HCT116 (cell line): ENCODE measurements around the gene SERPINF2. TPM values are rescaled to one million over a fixed set of nuclear protein-coding genes. Genes with fewer than 3 reads are reported as not detected.
A peak's percentile ranks its signal among the peaks of the same experiment; 100 is the strongest.

ENCODE experiments used
- ATAC-seq: fragments of 200-7000 bp; cut with Tn5 transposase; 2 replicates; pipeline ENCODE4 v1.9.1; 2020; ENCODE audit warnings: mild to moderate bottlenecking, moderate library complexity
- BruUV-seq: library from RNA; stranded (reverse); fragments of 400-500 nt; replicated peaks from 2 replicates; lab custom pipeline; 2021; lab: Mats Ljungman, UMichigan
- CTCF ChIA-PET: fragments of 300-600 bp; sonication (Branson Sonifier 250); formaldehyde crosslinking; loops from one replicate; lab custom pipeline; 2021; ENCODE audit warnings: antibody characterized with exemption; lab: Charles Lee
- POLR2A ChIA-PET: fragments of 300-600, 350-600 bp; sonication (Branson Sonifier 250); formaldehyde crosslinking; loops from one replicate; lab custom pipeline; 2021; ENCODE audit warnings: antibody characterized with exemption; lab: Charles Lee
- RAD21 ChIA-PET, 2 experiments: fragments of 300-600 bp; sonication (Branson Sonifier 250); formaldehyde crosslinking; loops; one replicate each; lab custom pipeline; 2023; ENCODE audit warnings: low total read pairs in 2 of 2; ENCODE audit not compliant: uncharacterized antibody in 2 of 2, unreplicated experiment in 2 of 2, low non-redundant PET in 1 of 2; lab: Charles Lee
- DNase-seq: peaks from one replicate; pipeline ENCODE4 v3.0.0-alpha.2; 2010; ENCODE audit warnings: low read depth, low spot score
- H2AFZ ChIP-seq: fragments of 200-600 bp; shearing (Covaris generic), sonication (generic); 2 replicates; pipeline ENCODE4 v1.6.1; 2017; ENCODE audit warnings: low read depth, mixed run types, mixed read lengths, antibody characterized with exemption, low read length; ENCODE audit not compliant: poor library complexity, severe bottlenecking
- H3K27ac ChIP-seq: 2 replicates; pipeline ENCODE4 v1.5.1; 2012; ENCODE audit warnings: low read depth, low read length
- H3K27me3 ChIP-seq: fragments of 200-600 bp; sonication (generic); 2 replicates; pipeline ENCODE4 v1.6.1; 2016; ENCODE audit warnings: mixed run types, low read length, mixed read lengths; ENCODE audit not compliant: insufficient read depth
- H3K36me3 ChIP-seq, 2 experiments: fragments of 200-500 bp in 1 of 2; fragments of 200-600 bp in 1 of 2; sonication (Bioruptor generic) in 1 of 2; sonication (generic) in 1 of 2; 2 replicates each; pipeline versions ENCODE4 v1.5.1 to v1.6.1; 2014 to 2016; ENCODE audit warnings: low read length in 2 of 2, inconsistent platforms in 1 of 2, mixed read lengths in 1 of 2, mixed run types in 1 of 2; ENCODE audit not compliant: insufficient read depth in 2 of 2, control insufficient read depth in 1 of 2
- H3K4me1 ChIP-seq, 2 experiments: fragments of 200-600 bp in 1 of 2; sonication (generic) in 1 of 2; 2 replicates each; pipeline versions ENCODE4 v1.5.1 to v1.6.1; 2012 to 2017; ENCODE audit warnings: low read length in 2 of 2, inconsistent platforms in 1 of 2, mild to moderate bottlenecking in 1 of 2, mixed read lengths in 1 of 2, mixed run types in 1 of 2, moderate library complexity in 1 of 2; ENCODE audit not compliant: insufficient read depth in 2 of 2, control insufficient read depth in 1 of 2
- H3K4me2 ChIP-seq: fragments of 200-600 bp; sonication (generic); 2 replicates; pipeline ENCODE4 v1.6.1; 2017; ENCODE audit warnings: mixed run types, low read length, mixed read lengths
- H3K4me3 ChIP-seq, 2 experiments: fragments of 200-600 bp in 1 of 2; sonication (generic) in 1 of 2; replicated peaks in 1 of 2; 2 replicates each; pipeline ENCODE4 v1.5.1; 2011 to 2016; ENCODE audit warnings: low read length in 2 of 2, control low read depth in 1 of 2, low read depth in 1 of 2, mild to moderate bottlenecking in 1 of 2, mixed read lengths in 1 of 2, mixed run types in 1 of 2
- H3K79me2 ChIP-seq: fragments of 200-600 bp; sonication (generic); 2 replicates; pipeline ENCODE4 v1.6.1; 2017; ENCODE audit warnings: mild to moderate bottlenecking, mixed run types, low read length, moderate library complexity, mixed read lengths; ENCODE audit not compliant: insufficient read depth
- H3K9ac ChIP-seq: fragments of 200-600 bp; sonication (generic); 2 replicates; pipeline ENCODE4 v1.6.1; 2016; ENCODE audit warnings: low read length, mixed read lengths
- H3K9me2 ChIP-seq: fragments of 200-600 bp; sonication (generic), shearing (Covaris generic); 2 replicates; pipeline ENCODE4 v1.6.1; 2017; ENCODE audit warnings: mixed run types, mild to moderate bottlenecking, moderate library complexity; ENCODE audit not compliant: insufficient read depth
- H3K9me3 ChIP-seq, 2 experiments: fragments of 200-500 bp in 1 of 2; fragments of 200-600 bp in 1 of 2; sonication (Bioruptor generic) in 1 of 2; sonication (generic) in 1 of 2; 2 replicates each; pipeline ENCODE4 v1.6.1; 2014 to 2017; ENCODE audit warnings: low read length in 2 of 2, mixed read lengths in 2 of 2, inconsistent platforms in 1 of 2, low read depth in 1 of 2, mild to moderate bottlenecking in 1 of 2, mixed run types in 1 of 2, moderate library complexity in 1 of 2; ENCODE audit not compliant: control insufficient read depth in 1 of 2, insufficient read depth in 1 of 2
- H4K20me1 ChIP-seq: fragments of 200-600 bp; sonication (generic), shearing (Covaris generic); 2 replicates; pipeline ENCODE4 v1.6.1; 2017; ENCODE audit warnings: mixed run types, mild to moderate bottlenecking, moderate library complexity; ENCODE audit not compliant: insufficient read depth
- ATF3 ChIP-seq: IDR thresholded peaks from 2 replicates; pipeline ENCODE4 v1.6.1; 2012
- CBX3 ChIP-seq: IDR thresholded peaks from 2 replicates; pipeline ENCODE4 v1.6.1; 2012; ENCODE audit warnings: low read depth
- CEBPB ChIP-seq: IDR thresholded peaks from 2 replicates; pipeline ENCODE4 v1.6.1; 2012; ENCODE audit warnings: low read depth
- EGR1 ChIP-seq: IDR thresholded peaks from 2 replicates; pipeline ENCODE4 v1.6.1; 2012; ENCODE audit warnings: low read depth
- ELF1 ChIP-seq: IDR thresholded peaks from 2 replicates; pipeline ENCODE4 v1.6.1; 2012; ENCODE audit warnings: low read depth, borderline replicate concordance
- EZH2 ChIP-seq: fragments of 200-600 bp; sonication (generic); IDR thresholded peaks from 2 replicates; pipeline ENCODE4 v1.6.1; 2017; ENCODE audit warnings: antibody characterized with exemption, mixed run types
- EZH2phosphoT487 ChIP-seq: fragments of 200-600 bp; IDR thresholded peaks from 2 replicates; pipeline ENCODE4 v1.6.1; 2018; ENCODE audit warnings: antibody characterized with exemption, borderline replicate concordance
- JUND ChIP-seq: IDR thresholded peaks from 2 replicates; pipeline ENCODE4 v1.6.1; 2012
- MAX ChIP-seq: IDR thresholded peaks from 2 replicates; pipeline ENCODE4 v1.6.1; 2012
- POLR2A ChIP-seq: IDR thresholded peaks from 2 replicates; pipeline ENCODE4 v1.7.0; 2011; ENCODE audit warnings: borderline replicate concordance; ENCODE audit not compliant: insufficient read depth, insufficient read length; ENCODE audit errors: extremely low read depth
- RAD21 ChIP-seq: IDR thresholded peaks from 2 replicates; pipeline ENCODE4 v1.6.1; 2012; ENCODE audit warnings: low read depth, mild to moderate bottlenecking
- SIN3A ChIP-seq: IDR thresholded peaks from 2 replicates; pipeline ENCODE4 v1.6.1; 2012; ENCODE audit warnings: low read depth
- SP1 ChIP-seq: IDR thresholded peaks from 2 replicates; pipeline ENCODE4 v1.6.1; 2012; ENCODE audit warnings: low read depth
- SRF ChIP-seq: IDR thresholded peaks from 2 replicates; pipeline ENCODE4 v1.6.1; 2012; ENCODE audit warnings: low read depth
- TCF7L2 ChIP-seq: IDR thresholded peaks from 2 replicates; pipeline ENCODE4 v1.7.0; 2011; ENCODE audit warnings: borderline replicate concordance, inconsistent platforms; ENCODE audit not compliant: insufficient read depth, insufficient read length; ENCODE audit errors: extremely low read depth
- YY1 ChIP-seq: IDR thresholded peaks from 2 replicates; pipeline ENCODE4 v1.6.1; 2011; ENCODE audit warnings: low read length, low read depth, moderate library complexity, mild to moderate bottlenecking; ENCODE audit not compliant: insufficient replicate concordance; ENCODE audit errors: extremely low read depth
- ZBTB33 ChIP-seq: IDR thresholded peaks from 2 replicates; pipeline ENCODE4 v1.6.1; 2011; ENCODE audit warnings: mild to moderate bottlenecking, low read length, moderate library complexity; ENCODE audit not compliant: insufficient replicate concordance; ENCODE audit errors: extremely low read depth
- ZFX ChIP-seq: fragments of 450-650 bp; IDR thresholded peaks from 2 replicates; pipeline ENCODE4 v1.6.1; 2017
- intact Hi-C: fragments of 100-400 bp; cut with micrococcal nuclease; formaldehyde crosslinking; loops from 2 replicates; pipeline ENCODE4 v1.10.0; 2022
- total RNA-seq: library from RNA; stranded (reverse); gene quantifications from one replicate; pipeline ENCODE4 v1.2.1, GENCODE V29; 2021; ENCODE audit not compliant: unreplicated experiment
- TF ChIP-seq, protein P1 (sequence below), 3 experiments: fragments of 200-600 bp in 1 of 3; sonication (generic) in 1 of 3; IDR thresholded peaks in 2 of 3; conservative IDR thresholded peaks in 1 of 3; 2 replicates each; pipeline ENCODE4 v1.5.1; 2012 to 2017; ENCODE audit warnings: low read depth in 2 of 3, low read length in 2 of 3, antibody characterized with exemption in 1 of 3, borderline replicate concordance in 1 of 3, control low read depth in 1 of 3, mild to moderate bottlenecking in 1 of 3, mixed read lengths in 1 of 3, mixed run types in 1 of 3, moderate library complexity in 1 of 3; ENCODE audit not compliant: insufficient read depth in 1 of 3

SERPINF2 gene
- total RNA-seq, 1 experiment from 2014 or later = 2.5 TPM

DNA sequence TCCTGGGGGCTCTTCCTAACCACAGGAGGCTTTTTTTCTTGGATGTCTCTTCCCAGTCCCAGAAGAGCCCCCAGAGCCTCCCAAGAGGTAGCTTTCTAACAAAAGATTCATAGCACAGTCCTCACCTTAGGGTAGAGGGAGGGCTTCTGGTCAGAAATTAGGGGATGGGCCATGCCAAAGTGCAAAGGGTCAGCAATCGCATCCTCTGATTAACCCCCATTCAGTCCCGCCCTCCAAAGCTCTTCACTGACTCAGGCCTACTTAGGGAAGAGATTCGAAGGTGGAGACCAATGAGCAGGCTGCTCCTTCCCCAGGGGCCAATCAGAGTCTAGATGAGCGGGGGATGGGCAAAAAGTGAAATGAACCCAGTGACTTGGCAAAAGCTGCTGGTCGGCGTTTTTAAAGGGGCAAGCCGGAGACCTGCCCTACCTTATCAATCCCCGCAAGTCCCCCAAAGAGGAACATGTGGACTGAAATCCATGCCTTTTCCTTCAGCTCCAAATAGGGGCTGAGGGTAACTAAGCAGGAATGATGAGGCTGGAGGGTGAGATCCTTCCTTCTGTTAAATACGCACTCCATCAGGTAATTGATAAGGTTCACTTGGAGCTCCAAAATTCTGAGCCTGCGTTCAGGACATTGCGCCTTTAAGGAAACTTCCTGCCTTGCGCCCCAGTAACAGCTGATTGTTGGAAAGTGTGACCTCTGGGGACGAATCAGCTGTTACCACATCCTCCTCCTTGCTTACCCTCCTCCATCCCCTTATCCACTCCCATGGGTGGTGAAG is 25.6 kb upstream of the SERPINF2 start:
- POLR2A ChIA-PET = interaction anchor here (0.6 to 1.9 kb wide), 18 partner anchors 11 to 254 kb away, joined by 3 to 14 read pairs (median 4); partner anchors contain the start of genes PITPNA, RILP, RPA1 and SERPINF1
- H3K9me3 ChIP-seq = no peaks in the 10 kb centered on the region
- no peaks in the 10 kb centered on the region for H3K9me2 ChIP-seq
- no peaks in the 10 kb centered on the region for H4K20me1 ChIP-seq
- no TSS peak for BruUV-seq
- H3K9ac ChIP-seq = peak overlapping the region; percentile 93
- DNase-seq (peak; percentile 99), ATAC-seq (peak; percentile 67)
- H3K4me3 ChIP-seq = peak overlapping the region; percentile 73 to 94
- RAD21 ChIA-PET = interaction anchor here (0.6 to 1.5 kb wide), 7 partner anchors 33 to 321 kb away, joined by 3 to 6 read pairs (median 4); no protein-coding TSS in a partner anchor
- H3K36me3 ChIP-seq = peaks cover 0 to 14% of the 10 kb centered on the region in 2 experiments; a peak in 1 of 4 replicates
- intact Hi-C loops = loop anchor here (2.0 to 10.0 kb wide), 3 partner anchors 32 to 688 kb away; partner anchors contain the start of genes MNT, PITPNA and PRPF8
- no peak overlapping the region for H2AFZ ChIP-seq
- CTCF ChIA-PET = interaction anchor here (0.7 to 2.3 kb wide), 10 partner anchors 10 to 528 kb away, joined by 3 to 15 read pairs (median 6); partner anchors contain the start of gene RILP
- peak overlapping the region; percentile 99 for H3K27ac ChIP-seq
- no peaks in the 10 kb centered on the region for H3K27me3 ChIP-seq
- peaks cover 33% of the 10 kb centered on the region; the same call in 1 of the 2 replicates for H3K79me2 ChIP-seq
- H3K4me2 ChIP-seq = peak overlapping the region; percentile 94
- H3K4me1 ChIP-seq = peaks cover 28 to 60% of the 10 kb centered on the region in 2 experiments
- no peak for TF ChIP-seq ZFX
- TF ChIP-seq, protein P1, sequence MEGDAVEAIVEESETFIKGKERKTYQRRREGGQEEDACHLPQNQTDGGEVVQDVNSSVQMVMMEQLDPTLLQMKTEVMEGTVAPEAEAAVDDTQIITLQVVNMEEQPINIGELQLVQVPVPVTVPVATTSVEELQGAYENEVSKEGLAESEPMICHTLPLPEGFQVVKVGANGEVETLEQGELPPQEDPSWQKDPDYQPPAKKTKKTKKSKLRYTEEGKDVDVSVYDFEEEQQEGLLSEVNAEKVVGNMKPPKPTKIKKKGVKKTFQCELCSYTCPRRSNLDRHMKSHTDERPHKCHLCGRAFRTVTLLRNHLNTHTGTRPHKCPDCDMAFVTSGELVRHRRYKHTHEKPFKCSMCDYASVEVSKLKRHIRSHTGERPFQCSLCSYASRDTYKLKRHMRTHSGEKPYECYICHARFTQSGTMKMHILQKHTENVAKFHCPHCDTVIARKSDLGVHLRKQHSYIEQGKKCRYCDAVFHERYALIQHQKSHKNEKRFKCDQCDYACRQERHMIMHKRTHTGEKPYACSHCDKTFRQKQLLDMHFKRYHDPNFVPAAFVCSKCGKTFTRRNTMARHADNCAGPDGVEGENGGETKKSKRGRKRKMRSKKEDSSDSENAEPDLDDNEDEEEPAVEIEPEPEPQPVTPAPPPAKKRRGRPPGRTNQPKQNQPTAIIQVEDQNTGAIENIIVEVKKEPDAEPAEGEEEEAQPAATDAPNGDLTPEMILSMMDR (IDR thresholded peaks at IDR 0.05 in 2 of 3, conservative IDR thresholded peaks at IDR 0.05 in 1 of 3; ENCODE audit: borderline replicate concordance in 1 of 3, insufficient read depth in 1 of 3, low read depth in 2 of 3, low read length in 2 of 3) = no peak
- no peak for TF ChIP-seq CEBPB
- no peak for TF ChIP-seq ELF1
- no peak for TF ChIP-seq CBX3
- TF ChIP-seq JUND = no peak; the same call in 1 of the 2 replicates
- peak; percentile 90 for TF ChIP-seq MAX
- TF ChIP-seq EZH2phosphoT487 = no peak
- no peak for TF ChIP-seq ATF3
- no peak for TF ChIP-seq EZH2
- TF ChIP-seq SIN3A = peak; percentile 86
- TF ChIP-seq ZBTB33 = no peak
- peak; percentile 86 for TF ChIP-seq SP1
- no peak for TF ChIP-seq EGR1
- TF ChIP-seq YY1 = peak; percentile 53
- TF ChIP-seq TCF7L2 = peak; percentile 63
- TF ChIP-seq POLR2A = no peak
- TF ChIP-seq SRF = no peak; the same call in 1 of the 2 replicates
- TF ChIP-seq RAD21 = no peak
